ENCODE measurements around the gene CCDC27. TPM values are rescaled to one million over a fixed set of nuclear protein-coding genes. Genes with fewer than 3 reads are reported as not detected.
A peak's percentile ranks its signal among the peaks of the same experiment; 100 is the strongest.

CCDC27 gene
- polyA plus RNA-seq, 1 experiment: not detected

DNA sequence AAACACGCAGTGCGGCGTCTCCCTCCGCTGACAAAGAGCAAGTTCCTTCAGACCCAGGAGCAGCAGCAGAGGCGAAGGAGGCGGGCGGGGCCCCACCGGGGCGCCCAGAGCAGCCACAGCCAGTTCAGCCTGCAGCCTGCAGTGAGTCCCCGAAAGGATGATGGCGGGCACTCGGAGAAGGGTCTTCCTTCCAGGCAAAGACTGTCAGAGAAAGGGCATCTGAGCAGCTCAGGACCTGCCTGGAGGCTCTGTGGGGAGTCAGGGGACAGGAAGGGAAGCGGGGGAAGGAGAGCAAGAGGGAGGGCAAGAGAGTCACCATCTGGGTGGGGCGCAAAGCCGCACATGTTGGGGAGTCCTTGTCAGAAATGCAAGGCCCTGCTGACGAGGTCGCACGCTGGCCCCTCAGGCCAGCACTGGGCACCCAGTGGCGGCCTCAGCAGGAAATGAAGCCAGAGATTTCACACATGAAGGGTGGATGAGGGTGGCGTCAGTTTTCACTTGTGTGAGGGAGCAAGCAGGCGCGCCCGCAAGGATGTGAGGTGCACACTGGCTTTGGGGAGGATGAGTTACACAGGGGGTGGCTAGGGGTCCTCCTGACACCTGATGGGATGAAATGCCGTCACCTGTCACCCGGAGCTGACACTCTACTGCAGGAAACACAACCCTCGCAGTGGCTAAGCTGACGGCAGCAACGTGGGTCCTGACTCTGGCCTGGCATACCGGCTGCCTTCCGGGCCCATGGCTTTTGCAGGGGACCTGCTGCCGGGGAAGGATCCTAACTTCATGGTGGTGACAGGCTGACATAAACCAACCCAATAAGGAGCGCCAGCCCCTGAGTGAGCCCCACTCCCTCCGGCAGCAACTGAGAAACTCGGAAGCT is 37.4 kb downstream of the CCDC27 start:
- CTCF ChIA-PET: no interaction called here
- no peak for DNase-seq (ENCODE audit: low read depth, low spot score)
- TF ChIP-seq, protein P1, sequence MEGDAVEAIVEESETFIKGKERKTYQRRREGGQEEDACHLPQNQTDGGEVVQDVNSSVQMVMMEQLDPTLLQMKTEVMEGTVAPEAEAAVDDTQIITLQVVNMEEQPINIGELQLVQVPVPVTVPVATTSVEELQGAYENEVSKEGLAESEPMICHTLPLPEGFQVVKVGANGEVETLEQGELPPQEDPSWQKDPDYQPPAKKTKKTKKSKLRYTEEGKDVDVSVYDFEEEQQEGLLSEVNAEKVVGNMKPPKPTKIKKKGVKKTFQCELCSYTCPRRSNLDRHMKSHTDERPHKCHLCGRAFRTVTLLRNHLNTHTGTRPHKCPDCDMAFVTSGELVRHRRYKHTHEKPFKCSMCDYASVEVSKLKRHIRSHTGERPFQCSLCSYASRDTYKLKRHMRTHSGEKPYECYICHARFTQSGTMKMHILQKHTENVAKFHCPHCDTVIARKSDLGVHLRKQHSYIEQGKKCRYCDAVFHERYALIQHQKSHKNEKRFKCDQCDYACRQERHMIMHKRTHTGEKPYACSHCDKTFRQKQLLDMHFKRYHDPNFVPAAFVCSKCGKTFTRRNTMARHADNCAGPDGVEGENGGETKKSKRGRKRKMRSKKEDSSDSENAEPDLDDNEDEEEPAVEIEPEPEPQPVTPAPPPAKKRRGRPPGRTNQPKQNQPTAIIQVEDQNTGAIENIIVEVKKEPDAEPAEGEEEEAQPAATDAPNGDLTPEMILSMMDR (IDR thresholded peaks at IDR 0.05; ENCODE audit: low read depth, low read length): no peak
- POLR2A ChIA-PET: no interaction called here
- no peaks in the 10 kb centered on the region for H3K27me3 ChIP-seq (ENCODE audit: control insufficient read depth, insufficient read depth, low read length)
- H3K27ac ChIP-seq (ENCODE audit: low read depth, low read length): no peak overlapping the region
- no peaks in the 10 kb centered on the region; the same call in 1 of the 2 replicates for H3K9me3 ChIP-seq (ENCODE audit: control insufficient read depth, insufficient read depth, low read length)
- no peak overlapping the region for H3K4me3 ChIP-seq (ENCODE audit: low read depth, low read length)

DNA sequence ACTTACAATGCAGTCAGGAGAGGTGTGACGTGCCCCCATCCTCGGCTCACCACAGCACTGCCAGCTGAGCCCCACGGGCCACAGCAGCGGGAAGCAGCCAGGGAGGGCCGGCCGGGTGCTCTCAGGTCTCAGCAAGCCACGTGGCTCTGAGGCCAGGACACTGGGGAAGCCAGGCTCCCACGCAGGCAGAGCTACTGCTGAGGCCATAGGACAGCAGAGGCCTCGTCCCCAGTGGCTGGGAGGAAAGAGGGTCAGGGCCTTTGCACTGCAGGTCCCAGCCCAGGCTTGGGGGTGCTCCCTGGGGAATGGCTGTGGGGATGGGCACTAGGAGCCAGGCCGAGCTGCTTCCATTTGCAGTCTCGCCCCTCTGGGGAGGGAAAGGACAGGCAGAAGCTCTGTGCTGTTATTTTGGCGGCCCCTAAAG is 38.3 kb downstream of the CCDC27 start:
- H3K4me3 ChIP-seq (ENCODE audit: low read depth, low read length): no peak overlapping the region
- CTCF ChIA-PET: no interaction called here

DNA sequence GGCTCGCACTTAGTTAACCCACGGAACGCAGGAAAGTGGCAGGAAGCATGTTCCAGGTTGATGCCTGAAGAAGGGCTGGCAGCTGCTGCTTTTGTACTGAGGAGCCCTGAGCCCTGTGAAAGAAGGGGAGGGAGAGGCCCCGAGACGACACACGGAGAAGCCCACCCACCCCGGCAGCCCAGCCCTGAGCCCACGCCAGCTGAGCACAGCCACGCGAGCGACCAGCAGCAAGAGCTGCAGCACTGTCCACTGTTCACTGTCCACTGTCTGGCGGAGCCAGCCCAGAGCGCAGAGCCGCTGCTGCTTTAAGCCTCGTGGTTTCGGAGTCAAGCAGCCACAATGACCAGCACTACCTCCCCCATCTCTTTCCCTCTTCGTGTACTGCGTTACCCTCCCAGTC is 38.7 kb downstream of the CCDC27 start:
- H3K27me3 ChIP-seq (ENCODE audit: control insufficient read depth, insufficient read depth, low read length): no peaks in the 10 kb centered on the region
- CTCF ChIA-PET: no interaction called here

More for the DNA sequence above, 38.3 kb downstream of the CCDC27 start:
- H3K9me3 ChIP-seq (ENCODE audit: control insufficient read depth, insufficient read depth, low read length): no peaks in the 10 kb centered on the region
- H3K27me3 ChIP-seq (ENCODE audit: control insufficient read depth, insufficient read depth, low read length): no peaks in the 10 kb centered on the region
- POLR2A ChIA-PET: no interaction called here
- no peak overlapping the region for H3K27ac ChIP-seq (ENCODE audit: low read depth, low read length)
- TF ChIP-seq, protein P1 (IDR thresholded peaks at IDR 0.05; ENCODE audit: low read depth, low read length): no peak
- DNase-seq (ENCODE audit: low read depth, low spot score): no peak

DNA sequence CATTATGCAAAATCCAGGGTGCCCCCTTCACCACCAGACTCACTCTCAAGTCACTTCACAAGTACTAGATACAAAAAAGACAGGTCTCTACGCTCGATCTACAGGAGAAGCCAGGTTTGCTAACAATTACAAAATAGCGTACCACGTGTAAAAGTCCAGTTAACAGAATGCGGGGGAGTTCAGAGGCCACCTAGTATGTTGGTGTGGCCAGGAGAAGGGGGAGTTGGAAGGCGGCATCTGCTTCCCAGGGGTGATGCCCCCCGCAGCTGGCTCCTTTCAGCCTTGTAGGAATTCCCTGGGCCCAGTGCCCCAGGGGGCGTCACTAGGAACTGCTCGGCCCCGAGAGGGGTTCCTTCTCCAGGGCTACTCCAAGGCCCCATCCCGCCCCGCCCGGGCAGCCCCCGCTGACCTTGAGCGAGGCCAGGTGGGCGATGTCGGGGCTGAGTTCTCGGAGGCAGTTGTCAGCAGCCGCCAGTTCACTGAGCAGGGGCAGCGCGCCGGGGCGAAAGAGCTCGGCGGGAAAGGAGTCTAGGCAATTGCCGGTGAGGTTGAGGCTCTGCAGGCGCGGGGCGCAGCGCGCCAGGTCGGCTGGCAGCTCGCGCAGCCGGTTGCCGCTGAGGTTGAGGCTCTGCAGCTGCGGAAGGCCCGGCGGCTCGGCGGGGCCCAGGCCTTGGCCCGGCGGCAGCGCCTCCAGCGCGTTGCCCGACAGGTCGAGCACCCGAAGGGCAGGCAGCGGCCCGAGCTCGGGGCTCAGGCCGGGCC is 43.4 kb downstream of the CCDC27 start:
- DNase-seq (ENCODE audit: low read depth, low spot score): no peak
- no peaks in the 10 kb centered on the region for H3K27me3 ChIP-seq (ENCODE audit: control insufficient read depth, insufficient read depth, low read length)
- no peaks in the 10 kb centered on the region for H3K9me3 ChIP-seq (ENCODE audit: control insufficient read depth, insufficient read depth, low read length)
- ChIA-PET POLR2A (interaction anchor here (0.6 to 1.3 kb wide), 3 partner anchors 20 to 71 kb away, joined by 3 read pairs; no protein-coding TSS in a partner anchor), CTCF (interaction anchor here (1.2 to 1.5 kb wide), 3 partner anchors 71 to 343 kb away, joined by 3 to 5 read pairs (median 4); no protein-coding TSS in a partner anchor)
- TF ChIP-seq, protein P1 (IDR thresholded peaks at IDR 0.05; ENCODE audit: low read depth, low read length): no peak
- no peak overlapping the region for H3K27ac ChIP-seq (ENCODE audit: low read depth, low read length)
- peak overlapping the region; percentile 87 for H3K4me3 ChIP-seq (ENCODE audit: low read depth, low read length)

More for the DNA sequence above, 38.7 kb downstream of the CCDC27 start:
- POLR2A ChIA-PET: no interaction called here
- Histone ChIP-seq H3K27ac (ENCODE audit: low read depth, low read length) (no peak overlapping the region), H3K4me3 (ENCODE audit: low read depth, low read length) (no peak overlapping the region), H3K9me3 (ENCODE audit: control insufficient read depth, insufficient read depth, low read length) (no peaks in the 10 kb centered on the region)
- no peak for DNase-seq (ENCODE audit: low read depth, low spot score)
- TF ChIP-seq, protein P1 (IDR thresholded peaks at IDR 0.05; ENCODE audit: low read depth, low read length): no peak
